C4-2B (cell line): ENCODE measurements around the gene SECTM1.

ENCODE experiments used
- ZFX ChIP-seq: fragments of 450-650 bp; IDR thresholded peaks from 2 replicates; pipeline ENCODE4 v1.6.1; 2017
- TF ChIP-seq, protein P1 (sequence below): fragments of 450-650 bp; conservative IDR thresholded peaks from 2 replicates; pipeline ENCODE4 v1.5.1; 2017; ENCODE audit warnings: mild to moderate bottlenecking

DNA sequence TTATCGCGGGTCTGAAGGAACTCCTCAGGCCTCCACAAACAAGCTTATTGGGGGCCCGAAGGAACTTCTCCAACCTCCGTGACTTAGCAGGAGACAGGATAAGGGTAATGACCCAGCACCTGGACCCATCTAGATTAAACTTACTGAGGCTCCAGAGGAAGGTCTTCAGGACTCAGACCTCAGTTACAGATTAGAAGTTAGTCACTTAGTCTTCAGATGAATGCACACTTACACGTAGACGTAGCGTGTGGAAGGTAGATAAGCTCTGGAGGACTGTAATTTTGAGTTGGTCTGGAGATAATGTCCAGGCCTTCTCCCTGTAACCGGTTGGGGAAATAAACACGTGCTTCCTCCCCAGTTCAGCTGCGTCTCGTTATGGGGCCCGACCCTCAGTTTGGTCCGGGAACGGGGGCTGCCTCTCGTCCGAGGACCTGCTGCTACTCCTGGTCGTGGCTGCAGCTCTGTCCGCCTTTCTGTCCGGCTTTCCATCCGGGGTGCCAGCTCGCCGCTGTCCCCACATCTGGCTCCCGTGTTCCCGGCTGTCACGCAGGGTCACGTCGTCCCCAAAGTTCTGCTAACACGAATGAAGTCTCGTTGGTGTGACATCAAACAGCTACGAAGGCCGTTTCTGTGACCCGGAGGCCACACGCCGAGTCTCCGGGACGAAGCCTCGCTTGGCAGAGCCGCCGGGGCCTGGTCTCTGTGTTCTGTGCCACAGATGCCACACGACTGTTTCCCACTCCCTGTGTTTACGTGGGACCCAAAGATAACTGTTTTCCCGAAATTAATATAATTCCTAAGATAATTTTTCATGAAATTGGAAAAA is 11.8 kb upstream of the SECTM1 start:
- TF ChIP-seq, protein P1, sequence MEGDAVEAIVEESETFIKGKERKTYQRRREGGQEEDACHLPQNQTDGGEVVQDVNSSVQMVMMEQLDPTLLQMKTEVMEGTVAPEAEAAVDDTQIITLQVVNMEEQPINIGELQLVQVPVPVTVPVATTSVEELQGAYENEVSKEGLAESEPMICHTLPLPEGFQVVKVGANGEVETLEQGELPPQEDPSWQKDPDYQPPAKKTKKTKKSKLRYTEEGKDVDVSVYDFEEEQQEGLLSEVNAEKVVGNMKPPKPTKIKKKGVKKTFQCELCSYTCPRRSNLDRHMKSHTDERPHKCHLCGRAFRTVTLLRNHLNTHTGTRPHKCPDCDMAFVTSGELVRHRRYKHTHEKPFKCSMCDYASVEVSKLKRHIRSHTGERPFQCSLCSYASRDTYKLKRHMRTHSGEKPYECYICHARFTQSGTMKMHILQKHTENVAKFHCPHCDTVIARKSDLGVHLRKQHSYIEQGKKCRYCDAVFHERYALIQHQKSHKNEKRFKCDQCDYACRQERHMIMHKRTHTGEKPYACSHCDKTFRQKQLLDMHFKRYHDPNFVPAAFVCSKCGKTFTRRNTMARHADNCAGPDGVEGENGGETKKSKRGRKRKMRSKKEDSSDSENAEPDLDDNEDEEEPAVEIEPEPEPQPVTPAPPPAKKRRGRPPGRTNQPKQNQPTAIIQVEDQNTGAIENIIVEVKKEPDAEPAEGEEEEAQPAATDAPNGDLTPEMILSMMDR = no peak
- TF ChIP-seq ZFX = no peak
